Activated CD4-positive, alpha-beta memory T cell treated with anti-CD3 and anti-CD28 coated beads, Interleukin-2, amount 10 ng/mL, durations not matched to agents 7 days and 5 days (primary cell): ENCODE results near the gene SETBP1. TPM values are rescaled to one million over a fixed set of nuclear protein-coding genes. Genes with fewer than 3 reads are reported as not detected.

Experiments
- CTCF ChIA-PET: fragments of 350-600 bp; sonication (Branson Sonifier 250); formaldehyde crosslinking; loops from one replicate; lab custom pipeline; 2021; ENCODE audit warnings: antibody characterized with exemption, inconsistent platforms; lab: Charles Lee
- POLR2A ChIA-PET: fragments of 350-600 bp; sonication (Branson Sonifier 250); formaldehyde crosslinking; loops from one replicate; lab custom pipeline; 2021; ENCODE audit warnings: antibody characterized with exemption; lab: Charles Lee
- DNase-seq: peaks from one replicate; pipeline ENCODE4 v3.0.0-alpha.2; 2020
- H3K27ac Mint-ChIP-seq: one replicate; pipeline ENCODE4 v1.8.0; 2021; ENCODE audit warnings: mild to moderate bottlenecking, mixed read lengths
- H3K27me3 Mint-ChIP-seq: one replicate; pipeline ENCODE4 v1.8.0; 2021; ENCODE audit warnings: mixed read lengths
- H3K36me3 Mint-ChIP-seq: one replicate; pipeline ENCODE4 v1.8.0; 2021; ENCODE audit warnings: low read depth, mixed read lengths
- H3K4me1 Mint-ChIP-seq: one replicate; pipeline ENCODE4 v1.8.0; 2021; ENCODE audit warnings: mixed read lengths
- H3K4me3 Mint-ChIP-seq: one replicate; pipeline ENCODE4 v1.8.0; 2021; ENCODE audit warnings: mild to moderate bottlenecking, mixed read lengths
- H3K9me3 Mint-ChIP-seq: one replicate; pipeline ENCODE4 v1.8.0; 2021; ENCODE audit warnings: mixed read lengths
- total RNA-seq, 2 experiments: library from RNA; stranded (reverse); gene quantifications; one replicate each; pipeline ENCODE4 v1.2.3, GENCODE V29; 2021

The SETBP1 gene
- total RNA-seq, 2 experiments from 2014 or later: 15.8 to 18.2 TPM

DNA sequence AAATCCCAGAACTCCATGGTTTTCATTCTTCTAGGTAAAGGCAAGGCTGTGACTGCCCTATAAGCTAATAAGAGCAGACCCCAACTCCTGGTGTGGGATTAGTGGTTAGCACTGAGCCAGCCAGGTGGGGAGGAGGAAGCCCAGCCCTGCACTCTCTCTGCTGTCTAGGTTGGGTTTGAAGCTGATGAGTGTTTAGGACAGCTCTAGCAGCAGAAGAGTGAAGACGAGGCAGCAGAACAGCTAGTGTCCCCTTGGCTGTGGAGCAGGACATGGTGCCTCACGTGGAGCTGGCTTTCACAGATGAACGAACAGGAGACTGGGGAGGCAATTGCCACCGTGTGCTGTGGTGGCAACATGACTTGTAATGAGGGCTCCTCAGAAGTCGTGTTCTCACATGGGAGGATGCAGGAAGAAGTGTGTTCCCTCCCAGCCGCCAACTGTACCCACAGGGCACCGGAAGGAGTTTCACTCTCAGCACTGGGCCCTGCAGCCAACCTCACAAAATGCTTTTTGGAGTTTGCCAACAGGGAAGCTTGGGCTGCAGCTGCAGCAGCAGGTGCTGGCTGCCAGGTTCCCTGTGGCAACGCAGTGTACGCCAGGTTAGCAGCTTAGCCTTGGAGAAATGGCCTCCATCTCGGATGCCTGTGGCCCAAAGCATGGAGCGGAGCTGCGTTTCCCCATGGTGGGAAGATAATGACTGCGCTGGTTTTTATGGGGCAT is 328.2 kb downstream of the SETBP1 start:
- no peak for DNase-seq
- ChIA-PET POLR2A (no interaction called here), CTCF (no interaction called here)
- Mint-ChIP-seq H3K4me1 (peaks cover 16% of the 10 kb centered on the region), H3K4me3 (no peak overlapping the region), H3K27me3 (no peaks in the 10 kb centered on the region), H3K9me3 (no peaks in the 10 kb centered on the region), H3K27ac (no peak overlapping the region), H3K36me3 (no peaks in the 10 kb centered on the region)

GRCh38 chr18:45009756-45010155 is 329.1 kb downstream of the SETBP1 start:
- no peaks in the 10 kb centered on the region for H3K36me3 Mint-ChIP-seq
- H3K27me3 Mint-ChIP-seq: no peaks in the 10 kb centered on the region
- POLR2A ChIA-PET: no interaction called here
- no peak overlapping the region for H3K27ac Mint-ChIP-seq
- H3K9me3 Mint-ChIP-seq: no peaks in the 10 kb centered on the region
- no peak for DNase-seq
- H3K4me1 Mint-ChIP-seq: peaks cover 16% of the 10 kb centered on the region
- no peak overlapping the region for H3K4me3 Mint-ChIP-seq
- CTCF ChIA-PET: no interaction called here

DNA sequence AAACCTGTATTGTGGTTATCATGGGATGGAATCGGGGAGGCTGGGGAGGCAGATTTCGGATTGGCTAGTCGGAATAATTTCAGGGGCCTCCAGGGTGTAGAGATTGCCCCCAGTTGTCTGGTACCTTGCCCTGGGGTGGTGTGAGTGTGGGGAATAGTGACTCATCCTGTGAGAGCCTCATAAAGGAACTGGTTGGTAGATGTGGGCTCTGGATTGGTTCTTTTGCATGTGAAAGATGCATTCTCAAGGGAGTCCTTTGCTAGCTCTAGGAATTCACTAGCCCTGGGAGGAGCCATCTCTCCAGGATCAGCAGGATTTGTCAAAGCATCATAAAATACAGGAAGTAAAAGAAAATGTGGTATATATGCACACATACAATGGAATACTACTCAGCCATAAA is 331.6 kb downstream of the SETBP1 start:
- Mint-ChIP-seq H3K4me3 (no peak overlapping the region), H3K9me3 (no peaks in the 10 kb centered on the region), H3K4me1 (peaks cover 16% of the 10 kb centered on the region), H3K27ac (no peak overlapping the region), H3K27me3 (no peaks in the 10 kb centered on the region), H3K36me3 (no peaks in the 10 kb centered on the region)
- CTCF ChIA-PET: no interaction called here
- POLR2A ChIA-PET: no interaction called here
- no peak for DNase-seq

- H3K4me3 Mint-ChIP-seq: no peak overlapping the region
- H3K36me3 Mint-ChIP-seq: no peaks in the 10 kb centered on the region
- peaks cover 10% of the 10 kb centered on the region for H3K4me1 Mint-ChIP-seq
- POLR2A ChIA-PET: no interaction called here
- no peaks in the 10 kb centered on the region for H3K27me3 Mint-ChIP-seq
- no peaks in the 10 kb centered on the region for H3K9me3 Mint-ChIP-seq
- H3K27ac Mint-ChIP-seq: no peak overlapping the region
- no peak for DNase-seq
- CTCF ChIA-PET: no interaction called here
Observed at GRCh38 chr18:45014047-45014501, 333.4 kb downstream of the SETBP1 start.

DNA sequence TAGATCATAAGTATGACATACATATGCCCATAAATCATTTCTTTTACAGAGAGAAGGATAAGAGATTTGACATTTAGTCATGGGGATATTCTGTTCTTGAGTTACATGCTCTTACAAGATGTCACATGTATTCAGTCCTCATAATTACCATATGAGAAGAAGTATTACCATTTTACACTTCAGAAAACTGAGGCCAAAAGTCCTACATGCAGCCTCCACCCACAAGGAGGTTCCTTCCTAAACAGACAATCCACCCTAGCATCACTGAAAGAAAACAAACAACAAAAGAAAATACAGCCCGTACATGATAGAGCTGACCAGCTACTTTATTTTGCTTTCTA is 335.1 kb downstream of the SETBP1 start:
- POLR2A ChIA-PET: no interaction called here
- no peak overlapping the region for H3K27ac Mint-ChIP-seq
- no peak for DNase-seq

GRCh38 chr18:45019469-45019868 is 338.8 kb downstream of the SETBP1 start:
- Mint-ChIP-seq H3K36me3 (no peaks in the 10 kb centered on the region), H3K4me1 (no peaks in the 10 kb centered on the region), H3K27ac (no peak overlapping the region), H3K9me3 (no peaks in the 10 kb centered on the region), H3K27me3 (peaks cover 2% of the 10 kb centered on the region), H3K4me3 (no peak overlapping the region)
- ChIA-PET POLR2A (no interaction called here), CTCF (no interaction called here)
- DNase-seq: no peak

More for the DNA sequence above, 335.1 kb downstream of the SETBP1 start:
- CTCF ChIA-PET: no interaction called here
- Mint-ChIP-seq H3K4me3 (no peak overlapping the region), H3K4me1 (no peaks in the 10 kb centered on the region), H3K36me3 (no peaks in the 10 kb centered on the region), H3K27me3 (no peaks in the 10 kb centered on the region), H3K9me3 (no peaks in the 10 kb centered on the region)

GRCh38 chr18:45023519-45023918 is 342.8 kb downstream of the SETBP1 start:
- H3K27me3 Mint-ChIP-seq: peaks cover 2% of the 10 kb centered on the region
- H3K4me3 Mint-ChIP-seq: no peak overlapping the region
- no peak for DNase-seq
- no peak overlapping the region for H3K27ac Mint-ChIP-seq
- CTCF ChIA-PET: no interaction called here
- H3K9me3 Mint-ChIP-seq: no peaks in the 10 kb centered on the region
- H3K36me3 Mint-ChIP-seq: no peaks in the 10 kb centered on the region
- H3K4me1 Mint-ChIP-seq: no peaks in the 10 kb centered on the region
- POLR2A ChIA-PET: no interaction called here

- Mint-ChIP-seq H3K4me3 (no peak overlapping the region), H3K9me3 (no peaks in the 10 kb centered on the region), H3K36me3 (no peaks in the 10 kb centered on the region), H3K27me3 (peaks cover 2% of the 10 kb centered on the region), H3K27ac (no peak overlapping the region), H3K4me1 (no peaks in the 10 kb centered on the region)
- POLR2A ChIA-PET: interaction anchor here (1.0 kb wide), 1 partner anchor 346 kb away, joined by 3 read pairs; no protein-coding TSS in a partner anchor
- DNase-seq: no peak
- CTCF ChIA-PET: no interaction called here
Observed at GRCh38 chr18:45024357-45025088, 343.8 kb downstream of the SETBP1 start.

DNA sequence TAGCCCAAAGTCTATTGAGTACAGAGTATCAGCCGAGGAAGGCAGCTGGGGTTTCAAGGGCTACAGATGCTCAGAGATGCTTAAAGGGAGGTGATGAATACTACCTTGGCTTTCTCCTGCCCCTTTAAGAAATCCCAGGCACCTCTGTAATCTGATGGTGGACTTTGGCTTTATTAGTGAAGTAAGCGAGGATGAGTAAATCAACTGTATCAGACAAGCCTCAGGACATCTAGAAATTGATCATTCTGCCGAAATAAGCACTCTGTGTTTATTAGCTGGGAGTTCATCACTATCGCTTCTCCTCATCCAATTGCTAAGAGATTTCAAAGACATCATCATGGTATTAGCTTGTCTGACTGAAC is 344.4 kb downstream of the SETBP1 start:
- Mint-ChIP-seq H3K27ac (no peak overlapping the region), H3K4me3 (no peak overlapping the region), H3K9me3 (no peaks in the 10 kb centered on the region), H3K27me3 (peaks cover 2% of the 10 kb centered on the region), H3K36me3 (no peaks in the 10 kb centered on the region), H3K4me1 (no peaks in the 10 kb centered on the region)
- no peak for DNase-seq
- ChIA-PET CTCF (no interaction called here), POLR2A (no interaction called here)

DNA sequence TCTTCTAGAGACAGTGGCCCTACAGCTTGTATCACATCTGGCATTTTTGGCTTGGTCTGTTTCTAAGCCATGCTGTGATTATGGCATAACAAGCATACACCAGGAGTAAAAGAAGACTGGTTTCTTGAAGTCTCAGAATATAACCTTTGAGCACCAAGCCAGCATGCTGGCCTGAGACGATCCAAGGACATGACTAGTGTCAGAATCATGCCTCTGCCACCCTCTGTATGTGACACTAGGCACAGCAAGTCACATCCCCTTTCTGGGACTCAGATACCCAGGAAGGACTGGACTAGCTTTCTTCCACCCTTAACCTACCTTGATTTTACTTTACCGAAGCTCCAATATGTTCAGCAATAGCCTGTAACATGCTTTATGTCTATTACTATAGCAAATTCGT is 345.5 kb downstream of the SETBP1 start:
- CTCF ChIA-PET: no interaction called here
- Mint-ChIP-seq H3K36me3 (no peaks in the 10 kb centered on the region), H3K9me3 (no peaks in the 10 kb centered on the region), H3K4me1 (no peaks in the 10 kb centered on the region), H3K27me3 (peaks cover 2% of the 10 kb centered on the region), H3K27ac (no peak overlapping the region), H3K4me3 (no peak overlapping the region)
- POLR2A ChIA-PET: no interaction called here
- DNase-seq: no peak

GRCh38 chr18:45034179-45034578 is 353.5 kb downstream of the SETBP1 start:
- POLR2A ChIA-PET: no interaction called here
- Mint-ChIP-seq H3K4me1 (no peaks in the 10 kb centered on the region), H3K27me3 (no peaks in the 10 kb centered on the region), H3K4me3 (no peak overlapping the region), H3K27ac (no peak overlapping the region), H3K9me3 (no peaks in the 10 kb centered on the region), H3K36me3 (no peaks in the 10 kb centered on the region)
- no peak for DNase-seq
- CTCF ChIA-PET: no interaction called here

- CTCF ChIA-PET: no interaction called here
Observed at GRCh38 chr18:45037618-45038017, 356.9 kb downstream of the SETBP1 start.

GRCh38 chr18:45039376-45039775 is 358.7 kb downstream of the SETBP1 start:
- no peak for DNase-seq
- CTCF ChIA-PET: no interaction called here
- Mint-ChIP-seq H3K36me3 (no peaks in the 10 kb centered on the region), H3K4me3 (no peak overlapping the region), H3K9me3 (no peaks in the 10 kb centered on the region), H3K4me1 (no peaks in the 10 kb centered on the region), H3K27ac (no peak overlapping the region), H3K27me3 (no peaks in the 10 kb centered on the region)
- POLR2A ChIA-PET: no interaction called here

More at GRCh38 chr18:45037618-45038017, 356.9 kb downstream of the SETBP1 start:
- H3K9me3 Mint-ChIP-seq: no peaks in the 10 kb centered on the region
- no peaks in the 10 kb centered on the region for H3K27me3 Mint-ChIP-seq
- no peak for DNase-seq
- H3K27ac Mint-ChIP-seq: no peak overlapping the region
- no peak overlapping the region for H3K4me3 Mint-ChIP-seq
- no peaks in the 10 kb centered on the region for H3K36me3 Mint-ChIP-seq
- POLR2A ChIA-PET: no interaction called here
- H3K4me1 Mint-ChIP-seq: no peaks in the 10 kb centered on the region

DNA sequence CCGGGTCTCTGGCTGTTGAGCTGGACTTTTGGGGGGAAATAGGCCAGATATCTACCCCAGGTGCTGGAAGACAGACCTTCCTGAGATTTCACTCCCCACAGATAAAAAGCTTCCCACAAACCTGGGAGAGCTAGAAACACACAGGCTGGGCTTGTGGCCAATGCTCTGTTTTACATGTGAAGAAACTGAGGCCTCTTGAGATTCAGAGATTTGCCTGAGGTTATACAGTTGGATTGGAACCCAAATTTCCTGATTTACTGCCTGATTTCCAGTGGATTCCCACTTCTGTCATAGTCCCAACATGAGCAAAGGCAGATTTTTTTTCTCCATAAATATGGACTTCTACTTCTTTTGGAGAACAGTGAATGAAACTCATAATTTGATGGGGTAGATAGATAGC is 360.2 kb downstream of the SETBP1 start:
- no peak for DNase-seq
- no peaks in the 10 kb centered on the region for H3K9me3 Mint-ChIP-seq
- ChIA-PET CTCF (no interaction called here), POLR2A (no interaction called here)
- H3K36me3 Mint-ChIP-seq: no peaks in the 10 kb centered on the region
- H3K4me1 Mint-ChIP-seq: peaks cover 2% of the 10 kb centered on the region
- H3K4me3 Mint-ChIP-seq: no peak overlapping the region
- H3K27me3 Mint-ChIP-seq: no peaks in the 10 kb centered on the region
- no peak overlapping the region for H3K27ac Mint-ChIP-seq
